ENCODE results near the gene SPR. TPM values are rescaled to one million over a fixed set of nuclear protein-coding genes. Genes with fewer than 3 reads are reported as not detected.

Gene SPR
- total and polyA plus RNA-seq, 2 of the 13 experiments (the other 11 are each of a cell fraction or from before 2014, with no cell fraction given), result 34.0 to 96.0 TPM

DNA sequence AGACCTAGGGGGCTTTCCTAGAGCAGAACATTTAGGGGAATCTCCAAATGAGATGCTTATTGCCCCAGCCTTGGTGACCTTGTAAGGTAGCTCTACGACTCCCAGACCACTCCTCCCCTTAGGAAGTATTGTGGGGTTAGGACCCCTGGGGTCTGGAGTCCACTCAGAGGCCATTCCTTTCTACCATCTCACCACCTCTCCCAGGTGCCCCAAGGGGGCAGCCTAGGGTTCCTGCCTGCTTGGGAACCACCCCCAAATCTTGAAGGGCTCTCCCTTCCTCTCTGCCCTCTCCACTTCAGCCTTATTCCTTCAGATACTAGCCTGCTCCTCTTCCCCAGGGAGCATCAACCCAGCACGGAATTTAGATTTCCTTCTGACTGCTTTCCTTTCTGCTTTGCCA lies 43.9 kb upstream of the SPR start:
- intact Hi-C loops (cut with micrococcal nuclease; ENCODE audit: unreplicated experiment) (no loop called here), in situ Hi-C loops (cut with HindIII; ENCODE audit: extremely low pct_ligation_motif_present, low pct_unique_long_range_greater_than_20kb) (no loop called here)
- no TSS peak for BruUV-seq (replicated peaks)
- peaks cover 0 to 7% of the 10 kb centered on the region in 2 experiments; a peak in 1 of 5 replicates for H3K27me3 ChIP-seq (ENCODE audit: control insufficient read depth in 1 of 2, insufficient read depth in 2 of 2, low read length in 2 of 2)
- no peak overlapping the region for H3K9ac ChIP-seq (ENCODE audit: insufficient read depth, low read depth, low read length)
- WGBS (ENCODE audit: low lambda C conversion rate), result 11% methylated on average over 2 of the region's 2 CpGs
- no peak overlapping the region for H3K27ac ChIP-seq (ENCODE audit: extremely low read length, insufficient read depth, low read length)
- no peak overlapping the region for H3K4me2 ChIP-seq (ENCODE audit: low read depth, low read length)
- no peaks in the 10 kb centered on the region for H3K79me2 ChIP-seq (ENCODE audit: insufficient read depth, low read length)
- H3K4me1 ChIP-seq (ENCODE audit: insufficient read depth, low read length), result no peaks in the 10 kb centered on the region
- H3K4me3 ChIP-seq (replicated peaks in 1 of 3; ENCODE audit: insufficient read depth in 1 of 3, low read depth in 2 of 3, low read length in 3 of 3), result no peak overlapping the region
- no peak for ATAC-seq
- no peak for DNase-seq (ENCODE audit: low spot score)
- H4K20me1 ChIP-seq (ENCODE audit: insufficient read depth, low read length), result no peaks in the 10 kb centered on the region
- CTCF ChIA-PET (ENCODE audit: low intra/inter-chr PET ratio, low total read pairs), result no interaction called here
- POLR2A ChIA-PET, result no interaction called here
- no peaks in the 10 kb centered on the region for H3K36me3 ChIP-seq (replicated peaks in 1 of 2; ENCODE audit: control insufficient read depth in 1 of 2, insufficient read depth in 2 of 2, low read length in 2 of 2)
- no peak for FAIRE-seq
- H3K9me3 ChIP-seq (ENCODE audit: low read length), result no peaks in the 10 kb centered on the region
- TF ChIP-seq, protein P1, sequence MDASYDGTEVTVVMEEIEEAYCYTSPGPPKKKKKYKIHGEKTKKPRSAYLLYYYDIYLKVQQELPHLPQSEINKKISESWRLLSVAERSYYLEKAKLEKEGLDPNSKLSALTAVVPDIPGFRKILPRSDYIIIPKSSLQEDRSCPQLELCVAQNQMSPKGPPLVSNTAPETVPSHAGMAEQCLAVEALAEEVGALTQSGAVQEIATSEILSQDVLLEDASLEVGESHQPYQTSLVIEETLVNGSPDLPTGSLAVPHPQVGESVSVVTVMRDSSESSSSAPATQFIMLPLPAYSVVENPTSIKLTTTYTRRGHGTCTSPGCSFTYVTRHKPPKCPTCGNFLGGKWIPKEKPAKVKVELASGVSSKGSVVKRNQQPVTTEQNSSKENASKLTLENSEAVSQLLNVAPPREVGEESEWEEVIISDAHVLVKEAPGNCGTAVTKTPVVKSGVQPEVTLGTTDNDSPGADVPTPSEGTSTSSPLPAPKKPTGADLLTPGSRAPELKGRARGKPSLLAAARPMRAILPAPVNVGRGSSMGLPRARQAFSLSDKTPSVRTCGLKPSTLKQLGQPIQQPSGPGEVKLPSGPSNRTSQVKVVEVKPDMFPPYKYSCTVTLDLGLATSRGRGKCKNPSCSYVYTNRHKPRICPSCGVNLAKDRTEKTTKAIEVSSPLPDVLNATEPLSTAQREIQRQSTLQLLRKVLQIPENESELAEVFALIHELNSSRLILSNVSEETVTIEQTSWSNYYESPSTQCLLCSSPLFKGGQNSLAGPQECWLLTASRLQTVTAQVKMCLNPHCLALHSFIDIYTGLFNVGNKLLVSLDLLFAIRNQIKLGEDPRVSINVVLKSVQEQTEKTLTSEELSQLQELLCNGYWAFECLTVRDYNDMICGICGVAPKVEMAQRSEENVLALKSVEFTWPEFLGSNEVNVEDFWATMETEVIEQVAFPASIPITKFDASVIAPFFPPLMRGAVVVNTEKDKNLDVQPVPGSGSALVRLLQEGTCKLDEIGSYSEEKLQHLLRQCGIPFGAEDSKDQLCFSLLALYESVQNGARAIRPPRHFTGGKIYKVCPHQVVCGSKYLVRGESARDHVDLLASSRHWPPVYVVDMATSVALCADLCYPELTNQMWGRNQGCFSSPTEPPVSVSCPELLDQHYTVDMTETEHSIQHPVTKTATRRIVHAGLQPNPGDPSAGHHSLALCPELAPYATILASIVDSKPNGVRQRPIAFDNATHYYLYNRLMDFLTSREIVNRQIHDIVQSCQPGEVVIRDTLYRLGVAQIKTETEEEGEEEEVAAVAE (CRISPR knock-in tag; IDR thresholded peaks at IDR 0.05; ENCODE audit: borderline replicate concordance), result no peak
- TF ChIP-seq POGZ (CRISPR knock-in tag; IDR thresholded peaks at IDR 0.05), result no peak
- TF ChIP-seq NCOA1 (CRISPR knock-in tag; IDR thresholded peaks at IDR 0.05), result no peak
- no peak overlapping the region for H2AFZ ChIP-seq (ENCODE audit: low read length)
